Stimulated activated CD4-positive, alpha-beta T cell treated with anti-CD3 and anti-CD28 coated beads, Interleukin-4, amount 100 ng/mL, for 1 hour (primary cell): ENCODE data around the gene RBPMS2.

Experiments used
- DNase-seq: peaks from one replicate; pipeline ENCODE4 v3.0.0-alpha.2; 2020

The RBPMS2 gene

GRCh38 chr15:64782751-64783150, 7.4 kb upstream of the RBPMS2 start:
- DNase-seq = no peak

GRCh38 chr15:64781299-64781698, 5.9 kb upstream of the RBPMS2 start:
- no peak for DNase-seq

- no peak for DNase-seq
These were observed 5.3 kb upstream of the RBPMS2 start for GRCh38 chr15:64780600-64781156.

GRCh38 chr15:64779630-64780029, 4.2 kb upstream of the RBPMS2 start:
- DNase-seq = no peak

- DNase-seq = no peak
These were observed 3.6 kb upstream of the RBPMS2 start for GRCh38 chr15:64779024-64779423.

DNA sequence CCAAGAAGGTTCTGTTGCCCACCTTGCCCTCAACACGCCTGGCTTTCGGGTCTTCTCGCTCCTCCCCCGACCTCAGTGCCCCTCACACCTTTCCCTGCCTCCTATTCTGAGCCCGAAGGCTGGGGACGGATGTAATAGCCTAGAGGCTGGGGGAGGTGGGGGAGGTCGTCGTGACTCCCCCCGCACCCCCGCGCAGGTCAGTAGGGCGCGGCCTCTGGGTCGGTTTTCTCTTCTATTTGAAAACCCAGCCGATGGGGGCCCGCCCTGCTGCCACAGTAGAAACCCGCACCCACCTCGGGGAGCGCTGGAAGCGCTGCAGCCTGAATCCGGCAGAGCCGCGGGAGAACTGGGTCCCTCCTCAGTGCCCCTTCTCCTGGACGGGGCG, 1.0 kb upstream of the RBPMS2 start:
- no peak for DNase-seq

DNA sequence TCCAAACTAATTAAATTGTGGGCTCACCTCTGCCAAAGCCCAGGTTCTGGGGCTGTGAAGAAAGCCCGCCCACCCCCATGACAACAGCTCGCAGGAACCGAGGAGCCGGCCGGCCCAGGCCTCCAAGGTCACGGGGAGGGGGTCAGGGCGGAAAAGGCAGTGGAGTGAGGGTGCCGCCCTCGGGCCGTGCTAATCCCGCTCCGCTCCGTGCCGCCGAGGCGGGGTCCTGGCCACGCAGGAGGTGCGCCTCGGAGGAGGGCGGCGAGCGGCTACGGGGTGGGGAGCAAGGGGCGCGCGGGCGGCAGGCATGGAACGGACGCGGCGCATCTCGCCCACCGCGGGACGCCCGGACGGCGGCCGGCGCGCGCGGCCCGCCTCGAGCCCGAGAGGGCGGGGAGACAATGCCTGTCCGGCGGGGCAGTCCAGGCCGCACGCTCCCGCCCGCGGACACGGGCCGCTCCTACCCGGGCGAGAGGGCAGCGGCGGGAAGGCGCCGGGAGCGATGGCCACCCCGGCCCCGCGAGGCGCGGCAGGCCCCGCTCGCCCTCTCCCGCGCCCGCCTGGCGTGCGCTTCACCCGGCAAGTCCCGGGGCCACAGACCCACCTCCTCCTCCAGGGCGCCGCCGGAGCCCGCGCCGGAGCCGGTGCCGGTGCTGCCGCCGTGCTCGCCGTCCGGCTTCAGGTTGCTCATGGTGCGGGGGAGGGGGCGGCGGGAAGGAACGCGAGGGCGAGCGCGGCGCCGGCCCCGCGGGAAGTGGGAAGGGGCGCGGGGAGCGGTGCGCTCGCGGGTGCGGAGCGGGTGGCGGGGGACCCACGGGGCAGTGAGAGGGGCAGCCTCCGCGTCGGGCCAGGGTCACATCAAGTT, 528 bp downstream of the RBPMS2 start:
- peak; percentile 26 for DNase-seq

GRCh38 chr15:64774037-64774628, 1.3 kb downstream of the RBPMS2 start:
- DNase-seq = no peak

- DNase-seq = no peak
These were observed 1.8 kb downstream of the RBPMS2 start for GRCh38 chr15:64773606-64774005.

GRCh38 chr15:64772964-64773363, 2.4 kb downstream of the RBPMS2 start:
- no peak for DNase-seq

GRCh38 chr15:64772488-64772887, 2.9 kb downstream of the RBPMS2 start:
- no peak for DNase-seq

DNA sequence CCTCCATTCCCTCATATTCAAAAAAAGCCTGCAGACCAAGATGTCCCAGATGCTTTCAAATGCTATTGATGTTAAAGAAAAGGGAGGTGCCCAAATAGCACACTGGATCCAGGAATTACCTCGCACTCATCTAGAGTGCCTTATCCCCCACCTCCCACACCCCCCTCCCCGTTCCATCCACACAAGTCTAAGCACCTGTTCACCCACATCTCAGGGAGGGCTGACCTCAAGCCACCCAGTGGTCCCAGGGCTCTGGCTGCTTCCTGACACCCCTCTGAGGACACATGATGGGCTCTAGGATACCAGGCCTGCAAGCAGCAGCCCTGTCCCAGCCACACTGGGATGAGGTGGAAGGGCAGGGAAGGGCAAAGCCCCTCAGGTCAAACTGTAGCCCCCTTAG, 4.8 kb downstream of the RBPMS2 start:
- DNase-seq = no peak

GRCh38 chr15:64767203-64767602, 8.2 kb downstream of the RBPMS2 start:
- no peak for DNase-seq

GRCh38 chr15:64766058-64766457, 9.3 kb downstream of the RBPMS2 start:
- no peak for DNase-seq

DNA sequence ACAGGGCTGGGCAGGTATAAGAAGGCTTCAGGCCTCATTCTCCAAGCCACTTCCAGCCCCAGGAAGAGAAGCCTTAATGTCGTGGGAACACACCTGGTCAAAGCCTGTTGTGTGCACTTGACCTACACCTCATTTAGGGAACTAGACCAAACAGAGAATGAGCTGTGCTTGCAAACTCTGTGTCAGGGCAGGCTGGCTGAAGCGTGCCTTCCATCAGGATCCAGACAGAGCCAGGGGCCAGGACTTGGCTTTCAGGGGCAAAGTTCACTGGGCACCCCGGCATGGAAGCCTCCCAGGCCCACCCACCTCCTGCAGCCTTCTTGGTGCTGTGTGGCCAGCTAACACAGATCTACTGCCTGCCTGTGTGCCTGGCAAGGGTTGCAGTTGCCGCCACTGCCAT, 11.5 kb downstream of the RBPMS2 start:
- DNase-seq = no peak

DNA sequence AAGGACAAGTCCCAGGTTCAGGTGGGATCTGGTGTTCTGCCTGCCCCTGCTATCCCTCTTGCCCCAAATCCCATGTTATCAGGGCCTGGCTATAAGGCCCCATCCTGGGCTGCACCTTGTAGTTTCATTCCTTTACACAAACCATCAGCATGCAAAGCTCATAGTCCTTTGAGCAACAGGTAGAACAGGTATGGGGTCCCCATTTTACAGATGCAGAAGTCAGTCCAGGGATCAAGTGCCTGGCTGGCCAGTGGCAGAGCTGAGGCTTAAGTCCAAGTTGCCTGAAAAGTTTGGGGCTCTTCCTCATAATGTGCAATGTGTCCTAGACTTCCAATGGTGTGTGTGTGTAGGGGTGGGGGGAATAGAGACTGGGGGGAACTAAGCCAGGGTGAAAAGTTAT, 11.9 kb downstream of the RBPMS2 start:
- DNase-seq = no peak

DNA sequence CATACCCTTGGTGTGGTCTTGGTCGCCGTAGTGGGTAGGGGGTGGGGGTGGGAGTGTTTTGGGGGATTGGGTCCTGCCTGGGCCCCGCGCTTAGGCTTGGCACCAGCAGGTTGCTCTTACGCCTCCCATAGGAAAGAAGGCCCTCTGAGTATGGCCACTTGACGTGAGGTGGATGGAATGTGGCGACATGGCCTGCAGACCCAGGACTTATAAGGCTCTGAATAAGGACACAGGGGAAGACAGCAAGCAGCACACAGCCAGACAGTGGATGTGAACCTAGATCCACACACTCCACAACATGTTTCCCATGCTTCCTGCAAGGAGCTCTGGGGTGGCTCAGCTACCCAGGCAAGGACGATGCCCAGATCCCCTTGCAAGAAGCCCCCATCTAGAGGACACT, 12.4 kb downstream of the RBPMS2 start:
- DNase-seq = no peak

DNA sequence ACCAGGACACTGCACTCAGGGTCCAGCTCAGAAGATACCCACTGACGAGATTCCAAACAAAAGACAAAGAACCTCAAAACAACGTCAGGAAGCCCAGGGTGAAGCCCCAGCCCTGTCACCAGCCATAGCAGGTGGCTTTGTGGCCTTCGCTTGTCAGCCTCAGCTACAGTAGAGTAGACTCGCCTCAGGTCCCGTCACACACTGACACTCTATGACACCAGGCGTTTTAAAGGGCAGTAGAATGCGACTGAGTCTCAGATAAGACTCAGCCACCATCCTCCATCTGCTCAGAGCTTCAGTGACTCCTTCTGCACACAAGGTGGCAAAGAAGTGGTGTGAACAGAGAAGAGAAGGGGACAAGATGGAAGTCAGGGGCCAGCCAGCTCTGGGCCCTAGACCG, 12.8 kb downstream of the RBPMS2 start:
- no peak for DNase-seq

GRCh38 chr15:64761156-64761555, 14.2 kb downstream of the RBPMS2 start:
- no peak for DNase-seq

DNA sequence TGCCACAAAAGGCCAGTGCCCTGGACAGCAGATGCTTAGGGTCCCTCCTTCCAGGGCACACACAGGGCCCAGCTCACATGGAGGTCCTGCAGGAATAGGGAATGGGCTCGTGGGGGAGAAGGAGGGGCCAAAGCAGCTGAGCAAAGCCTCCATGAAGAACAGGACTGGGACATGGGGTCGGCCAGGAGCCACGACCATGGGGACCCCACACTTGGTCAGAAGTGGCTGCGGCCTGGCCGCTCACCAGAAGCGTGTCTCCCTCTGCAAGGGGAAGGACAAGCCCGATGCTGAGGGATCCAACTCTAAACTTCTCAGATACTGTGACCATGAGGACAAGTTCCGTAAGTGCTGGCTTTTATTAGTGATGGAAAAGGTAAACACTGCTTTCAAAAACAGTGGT, 15.3 kb downstream of the RBPMS2 start:
- DNase-seq = no peak

- DNase-seq = no peak
These were observed 19.9 kb downstream of the RBPMS2 start for GRCh38 chr15:64755427-64755940.

DNA sequence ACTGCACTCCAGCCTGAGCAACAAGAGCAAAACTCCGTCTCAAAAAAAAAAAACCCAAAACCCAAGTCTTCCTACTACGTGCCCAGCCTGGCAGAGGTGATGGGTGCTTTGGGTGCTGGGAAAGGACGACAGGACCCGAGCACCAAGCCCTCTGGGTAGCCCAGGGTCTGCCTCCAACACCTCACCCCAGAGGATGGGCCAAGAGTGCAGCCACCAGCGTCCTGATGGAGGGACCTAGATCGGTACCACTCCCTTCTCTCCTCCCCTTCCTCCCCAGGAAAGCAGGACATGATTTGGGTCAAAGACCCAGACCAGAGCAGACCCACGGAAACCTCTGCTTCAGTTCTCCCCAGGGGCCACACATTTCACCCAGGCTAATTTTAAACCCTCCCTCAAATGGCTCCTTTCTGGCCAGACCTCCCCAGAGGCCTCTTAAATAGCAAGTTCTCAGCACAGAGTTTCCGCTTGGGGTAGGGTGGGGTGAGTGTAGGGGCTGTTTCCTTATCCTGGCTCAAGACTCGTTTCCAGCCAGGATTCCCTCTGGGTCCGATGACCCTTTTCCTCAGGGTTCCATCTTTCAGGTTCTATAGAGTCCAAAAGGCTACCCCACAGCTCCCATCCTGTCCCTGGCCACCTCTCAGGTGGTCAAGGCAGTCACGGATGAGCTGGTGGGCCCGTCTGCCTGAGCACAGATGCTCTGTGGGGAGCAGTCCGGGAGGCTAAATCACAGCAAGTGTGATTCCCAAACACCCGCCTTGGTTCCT, 20.5 kb downstream of the RBPMS2 start:
- DNase-seq = no peak

- no peak for DNase-seq
These were observed 21.8 kb downstream of the RBPMS2 start for GRCh38 chr15:64753480-64754185.
